Chondrocyte (in vitro differentiated cells): ENCODE measurements around the gene MRTFA. TPM values are rescaled to one million over a fixed set of nuclear protein-coding genes. Genes with fewer than 3 reads are reported as not detected.

ENCODE experiments used
- DNase-seq: peaks from one replicate; pipeline ENCODE4 v3.0.0; 2021; ENCODE audit warnings: mixed read lengths, low spot score
- H3K27ac Mint-ChIP-seq: one replicate; pipeline ENCODE4 v1.8.0; 2021; ENCODE audit warnings: mild to moderate bottlenecking, moderate library complexity, mixed read lengths; ENCODE audit not compliant: unreplicated experiment
- H3K27me3 Mint-ChIP-seq: 2 replicates; pipeline ENCODE4 v1.8.0; 2021; ENCODE audit warnings: low read depth, mixed read lengths
- H3K36me3 Mint-ChIP-seq: 2 replicates; pipeline ENCODE4 v1.8.0; 2021; ENCODE audit warnings: low read depth, mixed read lengths
- H3K4me1 Mint-ChIP-seq: 2 replicates; pipeline ENCODE4 v1.8.0; 2021; ENCODE audit warnings: low read depth, mild to moderate bottlenecking, mixed read lengths
- H3K4me3 Mint-ChIP-seq: one replicate; pipeline ENCODE4 v1.8.0; 2021; ENCODE audit warnings: mild to moderate bottlenecking, moderate library complexity, mixed read lengths; ENCODE audit not compliant: unreplicated experiment
- H3K9me3 Mint-ChIP-seq: 2 replicates; pipeline ENCODE4 v1.8.0; 2021; ENCODE audit warnings: low read depth, mixed read lengths
- CTCF ChIP-seq: fragments of 200-600 bp; sonication (generic); IDR thresholded peaks from 2 replicates; pipeline ENCODE4 v1.5.0; 2021; ENCODE audit warnings: antibody characterized with exemption, mild to moderate bottlenecking, moderate library complexity
- total RNA-seq: library from RNA; stranded (reverse); gene quantifications from 3 replicates; pipeline ENCODE4 v1.2.1, GENCODE V29; 2021

The MRTFA gene
- total RNA-seq, 1 donor from 2014 or later = 69.8 TPM

- no peak for TF ChIP-seq CTCF
- Mint-ChIP-seq H3K4me3 (no peak overlapping the region), H3K27ac (no peak overlapping the region), H3K4me1 (peaks cover 54% of the 10 kb centered on the region), H3K9me3 (no peaks in the 10 kb centered on the region), H3K27me3 (no peaks in the 10 kb centered on the region), H3K36me3 (no peaks in the 10 kb centered on the region)
- no peak for DNase-seq
Measured at GRCh38 chr22:40479887-40480538, 156.5 kb downstream of the MRTFA start.

GRCh38 chr22:40479126-40479800 lies 157.3 kb downstream of the MRTFA start:
- H3K27ac Mint-ChIP-seq = no peak overlapping the region
- no peaks in the 10 kb centered on the region for H3K9me3 Mint-ChIP-seq
- peak; percentile 62 for TF ChIP-seq CTCF
- no peaks in the 10 kb centered on the region for H3K27me3 Mint-ChIP-seq
- H3K36me3 Mint-ChIP-seq = no peaks in the 10 kb centered on the region
- H3K4me1 Mint-ChIP-seq = peaks cover 47% of the 10 kb centered on the region
- no peak overlapping the region for H3K4me3 Mint-ChIP-seq
- DNase-seq = no peak

- DNase-seq = no peak
- Mint-ChIP-seq H3K9me3 (no peaks in the 10 kb centered on the region), H3K36me3 (no peaks in the 10 kb centered on the region), H3K4me3 (no peak overlapping the region), H3K4me1 (peaks cover 42% of the 10 kb centered on the region), H3K27me3 (no peaks in the 10 kb centered on the region), H3K27ac (no peak overlapping the region)
- no peak for TF ChIP-seq CTCF
Measured at GRCh38 chr22:40478338-40479125, 158.0 kb downstream of the MRTFA start.

- Mint-ChIP-seq H3K4me1 (peaks cover 42% of the 10 kb centered on the region), H3K9me3 (no peaks in the 10 kb centered on the region)
Measured at GRCh38 chr22:40477683-40478337, 158.7 kb downstream of the MRTFA start.

More at GRCh38 chr22:40477683-40478337, 158.7 kb downstream of the MRTFA start:
- no peak overlapping the region for H3K4me3 Mint-ChIP-seq
- TF ChIP-seq CTCF = no peak
- peak overlapping the region; percentile 65 for H3K27ac Mint-ChIP-seq
- H3K27me3 Mint-ChIP-seq = no peaks in the 10 kb centered on the region
- H3K36me3 Mint-ChIP-seq = no peaks in the 10 kb centered on the region
- DNase-seq = no peak
